Stimulated activated CD8-positive, alpha-beta memory T cell treated with anti-CD3 and anti-CD28 coated beads, Interleukin-7, amount 100 ng/mL, for 1 hour (primary cell): ENCODE results near the gene CDKAL1.
"Not testable (repeated sequence)": the region's sequence is repeated elsewhere in the genome, so short reads cannot be mapped to it uniquely, and the experiment has no call there.

Experiments
- DNase-seq, 2 donors: peaks; one replicate each; pipeline ENCODE4 v3.0.0-alpha.2; 2020; ENCODE audit warnings: low read depth in 2 of 2

The CDKAL1 gene

DNA sequence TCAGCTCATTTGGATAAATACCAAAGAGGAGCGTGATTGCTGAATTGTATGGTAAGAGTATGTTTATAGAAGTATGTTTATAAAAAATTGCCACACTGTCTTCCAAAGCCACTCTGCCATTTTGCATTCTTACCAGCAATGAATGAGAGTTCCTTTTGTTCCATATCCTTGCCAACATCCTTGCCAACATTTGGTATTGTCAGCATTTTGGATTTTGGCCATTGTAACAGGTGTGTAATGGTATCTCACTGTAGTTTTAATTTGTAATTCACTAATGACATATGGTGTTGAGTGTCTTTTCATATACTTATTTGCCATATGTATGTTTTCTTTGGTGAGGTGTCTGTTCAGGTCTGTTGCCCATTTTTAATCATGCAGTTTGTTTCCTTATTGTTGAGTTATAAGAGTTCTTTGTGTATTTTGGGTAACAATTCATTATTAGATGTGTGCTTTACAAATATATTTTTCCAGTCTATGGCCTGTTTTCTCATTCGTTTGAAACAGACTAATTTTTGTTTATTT lies 539.1 kb downstream of the CDKAL1 start:
- no peak for DNase-seq

DNA sequence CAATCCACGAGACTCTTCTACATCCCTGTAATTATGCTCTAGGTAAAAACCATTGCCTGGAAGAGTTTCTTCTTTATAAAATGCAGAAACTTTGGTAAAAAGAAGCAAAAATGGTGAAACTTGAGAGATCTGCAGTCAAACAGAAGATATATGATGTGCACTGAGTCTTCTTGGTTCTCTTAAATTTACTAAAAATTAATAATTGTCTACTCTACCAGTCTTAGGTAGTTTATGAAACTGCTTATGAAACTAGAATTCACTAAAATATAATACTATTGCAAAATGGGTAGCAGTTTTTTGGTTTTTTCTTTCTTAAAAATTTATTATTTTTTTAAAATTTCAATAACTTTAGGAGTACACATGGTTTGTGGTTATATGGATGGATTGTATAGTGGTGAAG lies 540.2 kb downstream of the CDKAL1 start:
- DNase-seq, result no peak

DNA sequence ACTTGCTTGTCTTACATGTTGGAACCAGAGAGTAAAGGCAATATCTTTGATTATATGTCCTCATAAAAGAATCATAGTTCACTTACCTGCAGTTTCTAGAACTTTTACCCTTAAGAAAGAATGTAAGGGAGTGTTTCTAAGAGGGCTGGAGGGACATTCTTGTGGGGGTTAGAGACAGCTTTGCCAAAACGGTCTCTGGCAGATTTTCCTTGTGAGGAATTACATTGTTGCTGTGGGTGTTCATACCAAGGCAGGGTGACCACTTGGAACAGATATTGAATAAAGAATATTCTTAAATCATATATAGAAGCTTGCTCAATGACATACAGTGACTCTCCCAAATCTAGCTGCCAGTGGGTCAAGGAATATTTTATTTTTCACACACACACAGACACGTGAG lies 541.7 kb downstream of the CDKAL1 start:
- DNase-seq, result no peak

DNA sequence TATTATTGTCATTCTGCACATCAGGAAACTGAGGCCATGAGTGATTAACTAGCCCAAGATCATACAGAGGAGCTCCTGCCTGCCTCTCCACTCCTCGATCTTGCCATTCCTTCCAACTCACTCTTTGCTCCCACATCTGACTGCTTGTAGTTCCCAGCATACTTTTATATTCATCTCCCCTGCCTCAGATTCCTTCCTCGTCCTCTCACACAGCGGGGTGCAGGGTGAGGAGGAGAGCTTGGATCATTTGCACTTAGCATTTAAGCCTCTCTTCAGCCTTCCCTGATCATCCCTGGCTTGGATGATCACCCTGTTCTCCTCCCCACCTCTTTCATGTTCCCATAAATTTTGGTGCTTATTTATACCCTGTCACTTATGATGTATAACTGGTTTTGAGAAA lies 544.2 kb downstream of the CDKAL1 start:
- no peak for DNase-seq

- no peak for DNase-seq
Observed at GRCh38 chr6:21079468-21080048, 545.3 kb downstream of the CDKAL1 start.

- DNase-seq, result no peak
Observed at GRCh38 chr6:21080221-21080620, 546.0 kb downstream of the CDKAL1 start.

GRCh38 chr6:21082091-21082490 lies 547.8 kb downstream of the CDKAL1 start:
- DNase-seq, result no peak

- no peak for DNase-seq
Observed at GRCh38 chr6:21083708-21084107, 549.5 kb downstream of the CDKAL1 start.

DNA sequence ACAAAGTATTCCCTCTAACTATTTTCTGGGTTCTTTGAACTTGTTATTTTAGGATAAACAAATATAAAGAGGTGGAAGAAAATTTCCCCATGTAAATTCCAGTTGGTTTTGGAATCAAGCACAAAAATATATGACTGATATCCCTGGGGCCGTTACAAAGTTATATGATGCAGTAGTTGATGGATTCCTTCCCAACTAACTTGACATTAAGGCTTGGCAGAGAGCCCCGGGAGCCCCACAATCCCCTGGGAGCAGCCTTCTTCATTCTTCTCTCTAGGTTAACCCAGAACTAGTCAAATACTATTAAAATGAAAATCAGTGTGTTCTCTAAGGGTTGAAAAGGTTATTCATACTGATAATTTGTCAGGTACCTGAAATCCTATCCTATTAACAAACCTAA lies 550.4 kb downstream of the CDKAL1 start:
- no peak for DNase-seq

DNA sequence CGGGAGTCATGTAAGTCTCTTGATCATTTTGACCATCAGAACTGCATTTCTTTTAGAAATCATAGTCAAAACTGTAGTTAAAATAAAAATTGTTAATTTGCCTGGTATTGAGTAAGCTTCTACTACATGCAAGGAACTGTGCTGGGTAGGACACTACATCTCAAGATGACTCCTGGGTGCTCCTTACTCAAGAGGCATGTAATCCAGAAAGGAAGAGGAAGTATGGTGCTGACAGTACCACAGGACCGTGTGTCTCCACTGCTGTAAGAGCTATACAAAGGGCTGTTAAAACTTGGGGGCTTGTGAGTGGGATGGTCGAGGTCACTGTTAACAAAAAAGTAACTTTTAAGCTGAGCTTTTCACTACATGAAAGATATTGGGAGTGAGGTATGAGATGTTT lies 551.0 kb downstream of the CDKAL1 start:
- DNase-seq, result no peak

DNA sequence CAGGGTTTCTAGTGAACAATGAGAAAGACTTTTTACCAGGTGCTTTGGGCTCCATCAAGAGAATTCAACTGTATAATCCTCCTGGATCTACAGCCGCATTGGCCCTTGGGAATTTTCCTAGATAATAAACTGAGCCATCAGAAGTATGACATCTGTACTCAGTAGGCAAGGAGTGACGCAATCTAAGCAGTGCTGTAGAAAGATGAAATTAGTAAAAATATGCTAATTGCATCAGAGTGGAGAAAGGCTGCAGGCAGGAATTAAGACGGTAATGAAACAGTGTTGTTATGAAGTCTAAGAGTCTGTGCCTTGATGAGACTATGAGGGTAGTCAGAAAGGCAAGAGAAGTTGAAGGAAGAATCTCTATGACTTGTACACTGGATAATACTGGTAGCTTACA lies 551.4 kb downstream of the CDKAL1 start:
- no peak for DNase-seq

DNA sequence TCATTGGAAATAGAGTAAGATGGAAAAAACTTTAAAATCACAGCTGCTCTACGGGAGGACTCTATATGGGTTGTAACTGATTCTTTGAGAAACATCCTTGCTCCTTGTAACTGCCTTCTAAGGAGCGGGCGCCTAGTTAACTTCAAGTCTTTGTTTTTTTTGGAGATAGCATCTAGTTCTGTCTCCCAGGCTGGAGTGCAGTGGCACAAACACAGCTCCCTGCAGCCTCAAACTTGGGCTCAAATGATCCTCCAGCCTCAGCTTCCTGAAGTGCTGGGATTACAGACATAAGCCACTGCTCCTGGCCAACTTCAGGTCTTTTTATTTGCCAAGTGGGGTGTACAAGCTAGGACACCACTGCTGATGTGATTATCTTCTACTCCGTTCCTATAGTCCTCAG lies 552.9 kb downstream of the CDKAL1 start:
- no peak for DNase-seq

DNA sequence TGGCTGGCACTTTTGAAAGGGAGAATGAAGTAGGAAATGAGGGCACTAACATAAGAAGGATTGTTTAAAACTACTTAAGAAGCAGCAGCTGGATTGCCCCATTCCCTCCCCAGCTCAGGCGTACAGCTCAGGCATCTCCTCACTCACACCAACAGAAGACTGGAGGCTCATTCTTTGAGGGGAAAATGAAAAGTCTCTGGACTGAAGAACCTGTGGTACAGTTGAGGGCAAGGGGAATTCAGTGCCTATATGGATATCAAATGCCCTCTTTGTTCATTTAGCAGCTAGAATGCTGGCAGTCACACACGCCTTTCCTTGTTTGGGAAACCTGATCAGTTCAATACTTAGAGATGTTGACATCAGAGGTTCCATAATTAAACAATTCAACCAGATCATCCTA lies 557.2 kb downstream of the CDKAL1 start:
- DNase-seq, result no peak

- not testable (repeated sequence) for DNase-seq
Observed at GRCh38 chr6:21092231-21092772, 558.0 kb downstream of the CDKAL1 start.

GRCh38 chr6:21095462-21095861 lies 561.2 kb downstream of the CDKAL1 start:
- no peak for DNase-seq

GRCh38 chr6:21098134-21098533 lies 563.9 kb downstream of the CDKAL1 start:
- no peak for DNase-seq

- no peak for DNase-seq
Observed at GRCh38 chr6:21098744-21099143, 564.5 kb downstream of the CDKAL1 start.

- no peak for DNase-seq
Observed at GRCh38 chr6:21099338-21100314, 565.4 kb downstream of the CDKAL1 start.

DNA sequence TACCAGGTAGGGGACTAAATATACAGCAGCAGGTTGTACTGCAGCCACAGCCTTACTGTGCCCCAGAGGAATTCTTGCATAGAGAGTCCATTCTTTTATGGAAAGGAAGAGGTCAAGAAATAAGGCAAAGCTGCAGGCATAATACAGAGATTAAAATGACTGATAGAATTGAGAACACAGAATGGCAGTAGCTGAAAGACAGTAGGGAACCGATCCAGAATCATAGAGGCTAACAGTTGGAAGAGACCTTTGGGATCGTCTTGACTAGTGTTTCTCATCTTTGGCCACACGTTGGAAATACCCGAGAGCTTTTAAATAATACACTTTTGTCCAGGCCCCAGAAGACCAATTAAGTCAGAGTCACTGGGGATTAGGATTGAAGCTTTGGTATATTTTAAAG lies 566.7 kb downstream of the CDKAL1 start:
- DNase-seq, result no peak

DNA sequence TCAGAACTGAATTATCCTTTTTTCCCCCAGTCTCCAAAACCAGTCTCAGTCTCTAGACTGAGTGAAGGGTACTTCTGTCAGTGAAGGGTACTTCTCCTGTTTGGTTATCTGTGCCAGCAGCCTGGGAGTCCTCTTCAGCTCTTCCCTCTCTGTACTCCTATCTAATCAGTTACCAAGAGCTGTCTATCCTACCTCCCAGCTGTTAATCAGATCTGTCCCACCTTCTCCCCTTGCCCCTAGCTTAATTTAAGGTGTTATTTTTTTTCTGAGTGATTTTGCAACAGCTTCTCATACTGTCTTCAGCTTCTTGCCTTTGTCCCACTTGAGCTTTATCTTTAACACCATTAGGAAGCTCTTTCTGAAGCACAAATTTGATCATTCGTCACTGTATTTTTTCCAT lies 567.4 kb downstream of the CDKAL1 start:
- DNase-seq, result no peak

GRCh38 chr6:21102201-21102600 lies 567.9 kb downstream of the CDKAL1 start:
- DNase-seq, result no peak

DNA sequence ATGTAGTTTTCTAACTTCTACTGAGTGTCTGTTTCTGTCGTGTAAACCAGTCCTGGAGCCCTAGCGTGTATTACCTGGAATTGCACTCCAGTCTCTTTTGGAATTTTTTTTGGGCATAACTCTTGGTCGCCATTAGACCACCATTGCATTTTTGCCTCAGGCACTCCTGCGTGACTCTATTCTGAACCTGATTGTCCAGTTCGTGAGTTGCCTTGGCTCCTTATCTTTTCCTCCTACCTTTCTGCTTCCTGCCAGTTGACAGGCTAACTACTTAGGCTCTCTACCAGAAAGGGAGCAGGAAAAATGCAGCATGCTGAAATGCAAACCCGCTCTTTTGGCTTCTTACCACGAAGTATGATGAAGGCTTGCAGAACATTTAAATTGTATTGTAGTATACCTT lies 568.4 kb downstream of the CDKAL1 start:
- DNase-seq, result no peak
